Spleen (tissue), 7 donors: ENCODE data around the gene NECTIN1.

Experiments used
- CTCF ChIP-seq, 11 experiments: fragments of 200-600 bp in 7 of 11; fragments of 450-650 bp in 4 of 11; sonication (generic) in 4 of 11; IDR thresholded peaks in 8 of 11; conservative IDR thresholded peaks in 3 of 11; 1 replicate in 7 of 11; 2 replicates in 4 of 11; pipeline versions ENCODE4 v1.4.0 to v1.8.0; 2016 to 2021; ENCODE audit warnings: antibody characterized with exemption in 11 of 11, inconsistent platforms in 4 of 11, mild to moderate bottlenecking in 1 of 11
- POLR2A ChIP-seq, 3 donors: fragments of 450-650 bp; IDR thresholded peaks; one replicate each; pipeline ENCODE4 v1.5.1; 2017; ENCODE audit warnings: antibody characterized with exemption in 3 of 3, mild to moderate bottlenecking in 1 of 3
- POLR2AphosphoS5 ChIP-seq, 3 donors: sonication (generic); formaldehyde crosslinking; IDR thresholded peaks; one replicate each; pipeline ENCODE4 v1.5.1; 2017; ENCODE audit warnings: antibody characterized with exemption in 3 of 3
- donor health status: DM: no; HTN: no; CAD: no; lungs with moderate emphysema.
- donor health status: DM: no; HTN: no; CAD: no.
- donor health status: DM: no; HTN: no; CAD: no.

GRCh38 chr11:119624629-119625028, 104.4 kb downstream of the NECTIN1 start:
- TF ChIP-seq CTCF (IDR thresholded peaks at IDR 0.05 in 8 of 11, conservative IDR thresholded peaks at IDR 0.05 in 3 of 11) (no peak), POLR2A (IDR thresholded peaks at IDR 0.05) (no peak), POLR2AphosphoS5 (IDR thresholded peaks at IDR 0.05) (no peak)
